ENCODE measurements around the gene NLRP4.

NLRP4 gene

GRCh38 chr19:55836340-55836739 is at the start of gene NLRP4:
Gene NLRP4, plus strand, starts transcription at chr19:55836540. Its CDS starts 15,541 bp downstream, at chr19:55852081.
- DNase-seq (ENCODE audit: low read depth in 3 of 3, low spot score in 1 of 3) = no peak

- no peak for DNase-seq (ENCODE audit: low read depth in 3 of 3, low spot score in 1 of 3)
Observed at GRCh38 chr19:55795021-55795420, 41.3 kb upstream of the NLRP4 start.

- no peak for DNase-seq (ENCODE audit: low read depth in 3 of 3, low spot score in 1 of 3)
Observed at GRCh38 chr19:55801416-55801815, 34.9 kb upstream of the NLRP4 start.

GRCh38 chr19:55802281-55802680 is 34.1 kb upstream of the NLRP4 start:
- DNase-seq (ENCODE audit: low read depth in 3 of 3, low spot score in 1 of 3) = no peak

GRCh38 chr19:55809381-55810058 is 26.8 kb upstream of the NLRP4 start:
- DNase-seq (ENCODE audit: low read depth in 3 of 3, low spot score in 1 of 3) = no peak

GRCh38 chr19:55811340-55811739 is 25.0 kb upstream of the NLRP4 start:
- no peak for DNase-seq (ENCODE audit: low read depth in 3 of 3, low spot score in 1 of 3)

GRCh38 chr19:55812449-55812848 is 23.9 kb upstream of the NLRP4 start:
- DNase-seq (ENCODE audit: low read depth in 3 of 3, low spot score in 1 of 3) = no peak

- no peak for DNase-seq (ENCODE audit: low read depth in 3 of 3, low spot score in 1 of 3)
Observed at GRCh38 chr19:55813906-55814305, 22.4 kb upstream of the NLRP4 start.

- no peak for DNase-seq (ENCODE audit: low read depth in 3 of 3, low spot score in 1 of 3)
Observed at GRCh38 chr19:55820037-55820436, 16.3 kb upstream of the NLRP4 start.

GRCh38 chr19:55830656-55831055 is 5.7 kb upstream of the NLRP4 start:
- no peak for DNase-seq (ENCODE audit: low read depth in 3 of 3, low spot score in 1 of 3)

GRCh38 chr19:55831846-55832245 is 4.5 kb upstream of the NLRP4 start, which contains the start of gene NLRP11:
Gene NLRP11, minus strand, starts transcription at chr19:55831999. Its CDS starts 13,825 bp downstream, at chr19:55818174.
- DNase-seq (ENCODE audit: low read depth in 3 of 3, low spot score in 1 of 3) = no peak

GRCh38 chr19:55832676-55833075 is 3.7 kb upstream of the NLRP4 start:
- DNase-seq (ENCODE audit: low read depth in 3 of 3, low spot score in 1 of 3) = no peak

GRCh38 chr19:55838251-55838650 is 1.9 kb downstream of the NLRP4 start:
- DNase-seq (ENCODE audit: low read depth in 3 of 3, low spot score in 1 of 3) = no peak

- DNase-seq (ENCODE audit: low read depth in 3 of 3, low spot score in 1 of 3) = no peak
Observed at GRCh38 chr19:55838906-55839305, 2.6 kb downstream of the NLRP4 start.

- DNase-seq (ENCODE audit: low read depth in 3 of 3, low spot score in 1 of 3) = no peak
Observed at GRCh38 chr19:55855160-55855559, 18.8 kb downstream of the NLRP4 start.

- no peak for DNase-seq (ENCODE audit: low read depth in 3 of 3, low spot score in 1 of 3)
Observed at GRCh38 chr19:55857149-55857548, 20.8 kb downstream of the NLRP4 start.

- DNase-seq (ENCODE audit: low read depth in 3 of 3, low spot score in 1 of 3) = no peak
Observed at GRCh38 chr19:55857974-55858373, 21.6 kb downstream of the NLRP4 start.

- DNase-seq (ENCODE audit: low read depth in 3 of 3, low spot score in 1 of 3) = no peak
Observed at GRCh38 chr19:55858401-55858800, 22.1 kb downstream of the NLRP4 start.

- no peak for DNase-seq (ENCODE audit: low read depth in 3 of 3, low spot score in 1 of 3)
Observed at GRCh38 chr19:55858969-55859368, 22.6 kb downstream of the NLRP4 start.

- no peak for DNase-seq (ENCODE audit: low read depth in 3 of 3, low spot score in 1 of 3)
Observed at GRCh38 chr19:55866521-55866920, 30.2 kb downstream of the NLRP4 start.

GRCh38 chr19:55867101-55867500 is 30.8 kb downstream of the NLRP4 start:
- no peak for DNase-seq (ENCODE audit: low read depth in 3 of 3, low spot score in 1 of 3)

- DNase-seq (ENCODE audit: low read depth in 3 of 3, low spot score in 1 of 3) = no peak
Observed at GRCh38 chr19:55870736-55871135, 34.4 kb downstream of the NLRP4 start.

- DNase-seq (ENCODE audit: low read depth in 3 of 3, low spot score in 1 of 3) = no peak
Observed at GRCh38 chr19:55877211-55877610, 40.9 kb downstream of the NLRP4 start.

All from stimulated activated CD4-positive, alpha-beta T cell treated with anti-CD3 and anti-CD28 coated beads, TNF-alpha, amount 100 ng/mL, for 1 hour (primary cell).